Stimulated activated CD8-positive, alpha-beta memory T cell treated with anti-CD3 and anti-CD28 coated beads, Interleukin-15, amount 100 ng/mL, for 24 hours (primary cell): ENCODE results near the gene SUFU.
"Not testable (repeated sequence)": the region's sequence is repeated elsewhere in the genome, so short reads cannot be mapped to it uniquely, and the experiment has no call there.

Experiments
- DNase-seq: peaks from one replicate; pipeline ENCODE4 v3.0.0-alpha.2; 2020; ENCODE audit warnings: low read depth

The SUFU gene

DNA sequence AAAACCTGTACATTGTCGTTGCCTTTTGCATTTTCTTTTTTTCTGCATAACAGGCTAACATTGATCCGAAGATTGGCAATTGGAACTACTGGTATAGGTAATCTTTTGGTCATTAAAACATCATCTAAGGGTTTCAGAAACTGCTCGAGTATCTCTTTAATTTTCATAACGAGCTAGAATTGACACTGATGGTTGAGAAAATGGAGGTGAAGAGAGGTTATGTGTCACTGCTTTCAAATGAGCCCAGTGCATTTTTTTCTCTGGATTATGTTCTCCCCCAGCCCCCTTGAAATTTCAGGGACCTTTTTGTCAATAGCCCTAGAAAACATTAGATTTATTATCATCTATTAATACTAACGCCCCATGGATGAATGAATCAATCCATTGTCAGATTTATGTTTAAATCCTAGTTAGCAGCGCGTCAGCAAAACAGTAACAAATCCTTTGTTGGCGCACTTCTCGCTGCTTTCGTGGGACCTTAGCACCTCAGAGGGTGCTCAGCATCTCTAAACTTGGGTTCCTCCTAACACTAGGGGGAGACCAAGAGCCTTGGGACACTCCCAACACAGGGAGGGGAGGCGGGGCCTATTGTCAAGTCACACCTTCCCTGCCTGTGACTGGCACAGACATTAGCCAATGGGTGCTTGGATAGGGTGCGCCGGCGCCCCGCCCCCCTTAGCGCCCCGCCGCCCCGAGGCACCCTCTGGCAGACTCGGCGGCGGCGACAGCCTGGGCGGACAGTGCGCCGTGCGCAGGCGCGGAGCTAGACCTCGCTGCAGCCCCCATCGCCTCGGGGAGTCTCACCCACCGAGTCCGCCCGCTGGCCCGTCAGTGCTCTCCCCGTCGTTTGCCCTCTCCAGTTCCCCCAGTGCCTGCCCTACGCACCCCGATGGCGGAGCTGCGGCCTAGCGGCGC is at the start of gene SUFU:
SUFU (plus strand) TSS at position 709 of the 915 bp plus-strand sequence; CDS start at position 890, 181 bp downstream.
- DNase-seq = peak; percentile 90

DNA sequence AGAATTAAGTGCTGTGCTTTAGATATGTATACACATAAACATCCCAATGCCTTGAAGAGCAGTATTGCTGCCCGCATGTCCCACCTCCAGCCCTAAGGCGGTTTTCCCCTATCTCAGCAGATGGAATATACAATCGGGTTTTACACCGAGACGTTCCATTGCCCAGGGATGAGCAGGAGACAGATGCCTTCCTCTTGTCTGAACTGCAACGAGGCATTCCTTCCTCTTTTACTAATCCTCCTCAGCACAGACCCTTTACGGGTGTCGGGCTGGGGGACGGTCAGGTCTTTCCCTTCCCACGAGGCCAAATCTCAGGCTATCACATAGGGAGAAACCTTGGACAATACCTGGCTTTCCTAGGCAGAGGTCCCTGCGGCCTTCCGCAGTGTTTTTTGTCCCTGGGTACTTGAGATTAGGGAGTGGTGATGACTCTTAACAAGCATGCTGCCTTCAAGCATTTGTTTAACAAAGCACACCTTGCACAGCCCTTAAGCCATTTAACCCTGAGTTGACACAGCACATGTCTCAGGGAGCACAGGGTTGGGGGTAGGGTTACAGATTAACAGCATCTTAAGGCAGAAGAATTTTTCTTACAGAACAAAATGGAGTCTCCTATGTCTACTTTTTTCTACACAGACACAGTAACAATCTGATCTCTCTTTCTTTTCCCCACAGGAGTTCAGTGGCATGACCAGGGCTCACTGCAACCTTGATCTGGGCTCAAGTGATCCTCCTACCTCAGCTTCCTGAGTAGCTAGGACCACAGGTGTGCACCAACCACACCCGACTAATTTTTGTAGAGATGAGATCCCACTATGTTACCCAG is 48.9 kb upstream of the SUFU start:
- not testable (repeated sequence) for DNase-seq

DNA sequence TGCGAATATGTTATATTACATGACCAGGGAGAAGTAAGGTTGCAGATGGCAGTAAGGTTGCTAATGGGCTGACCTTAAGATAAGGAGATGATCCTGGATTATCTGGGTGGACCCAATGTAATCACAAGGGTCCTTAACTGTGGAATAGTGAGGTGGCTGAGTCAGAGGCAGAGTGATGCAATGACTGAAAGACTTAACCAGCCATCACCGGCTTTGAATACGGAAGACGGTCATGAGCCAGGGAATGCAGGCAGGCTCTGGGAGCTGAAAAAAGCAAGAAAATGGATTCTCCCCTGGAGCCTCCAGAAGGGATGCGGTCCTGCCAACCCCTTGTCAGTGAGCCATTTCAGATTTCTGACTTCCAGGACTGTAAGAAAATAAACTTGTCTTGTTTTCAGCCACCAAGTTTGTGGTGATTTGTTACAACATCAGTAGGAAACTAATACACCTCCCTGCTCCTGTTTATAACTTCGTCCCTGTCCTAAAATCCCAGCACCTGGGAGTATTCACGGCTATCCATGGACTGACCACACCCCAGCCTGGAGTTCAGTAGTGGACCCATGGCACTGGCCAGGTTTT is 47.8 kb upstream of the SUFU start:
- no peak for DNase-seq

DNA sequence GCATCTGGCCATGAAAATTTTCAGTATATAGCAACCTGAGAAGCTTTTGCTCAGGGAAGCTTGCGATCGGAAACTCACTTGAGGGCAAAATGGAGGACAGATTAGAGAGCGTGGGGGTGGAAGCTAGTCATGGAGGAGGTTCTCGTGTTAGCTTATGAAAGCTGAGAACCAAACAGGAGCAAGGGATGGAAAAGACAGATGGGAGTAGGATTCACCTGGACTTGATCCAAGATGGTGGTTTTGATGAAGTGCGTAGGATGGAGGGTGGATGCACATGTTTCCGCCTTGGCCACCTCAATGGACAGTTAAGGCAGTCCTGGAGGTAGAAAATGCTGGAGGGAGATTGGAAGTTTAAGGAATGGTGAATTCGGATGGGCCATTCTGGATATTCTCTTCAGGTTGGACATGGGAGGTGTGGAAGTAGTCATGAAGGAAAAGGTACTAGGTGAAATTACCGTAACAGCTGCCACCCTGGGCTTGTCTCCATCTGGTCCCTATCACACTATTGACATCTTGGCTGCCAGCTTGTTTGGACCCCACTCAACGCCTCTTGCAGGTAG is 46.1 kb upstream of the SUFU start:
- no peak for DNase-seq

DNA sequence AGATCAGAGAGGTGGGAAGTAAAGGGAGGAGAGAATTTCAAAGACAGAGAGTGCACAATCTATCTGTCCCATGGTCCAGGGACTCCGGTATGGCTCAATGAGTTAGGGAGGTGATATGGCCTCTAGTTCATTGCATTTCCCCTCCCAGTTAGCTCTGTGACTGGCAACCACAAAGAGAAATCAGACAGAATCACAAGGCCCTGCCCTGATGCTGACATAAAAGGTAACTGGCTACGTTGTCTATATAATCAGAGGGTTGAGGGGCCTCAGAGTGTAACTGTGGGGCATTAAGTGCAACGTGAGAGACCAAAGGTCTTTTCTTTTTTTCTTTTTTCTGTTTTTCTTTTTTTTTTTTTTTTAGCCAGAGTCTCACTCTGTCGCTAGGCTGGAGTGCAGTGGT is 45.1 kb upstream of the SUFU start:
- DNase-seq = no peak

DNA sequence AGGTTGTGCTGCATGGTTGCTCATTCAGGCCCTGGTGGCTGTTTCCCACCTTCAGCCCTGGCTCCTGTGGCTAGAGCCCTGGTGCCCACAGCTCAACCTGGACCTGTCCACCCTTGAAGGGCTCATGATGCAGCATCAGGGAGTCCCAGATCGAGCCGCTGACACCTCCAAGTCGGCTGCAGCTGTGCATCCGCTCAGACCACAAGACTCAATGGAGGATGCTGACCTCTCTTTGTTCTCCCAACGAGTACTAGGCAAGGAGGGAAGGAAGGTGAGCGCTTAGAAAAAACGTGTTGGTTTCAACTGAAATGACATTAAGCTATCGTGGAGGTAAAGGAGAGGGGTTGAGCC is 43.0 kb upstream of the SUFU start:
- no peak for DNase-seq

DNA sequence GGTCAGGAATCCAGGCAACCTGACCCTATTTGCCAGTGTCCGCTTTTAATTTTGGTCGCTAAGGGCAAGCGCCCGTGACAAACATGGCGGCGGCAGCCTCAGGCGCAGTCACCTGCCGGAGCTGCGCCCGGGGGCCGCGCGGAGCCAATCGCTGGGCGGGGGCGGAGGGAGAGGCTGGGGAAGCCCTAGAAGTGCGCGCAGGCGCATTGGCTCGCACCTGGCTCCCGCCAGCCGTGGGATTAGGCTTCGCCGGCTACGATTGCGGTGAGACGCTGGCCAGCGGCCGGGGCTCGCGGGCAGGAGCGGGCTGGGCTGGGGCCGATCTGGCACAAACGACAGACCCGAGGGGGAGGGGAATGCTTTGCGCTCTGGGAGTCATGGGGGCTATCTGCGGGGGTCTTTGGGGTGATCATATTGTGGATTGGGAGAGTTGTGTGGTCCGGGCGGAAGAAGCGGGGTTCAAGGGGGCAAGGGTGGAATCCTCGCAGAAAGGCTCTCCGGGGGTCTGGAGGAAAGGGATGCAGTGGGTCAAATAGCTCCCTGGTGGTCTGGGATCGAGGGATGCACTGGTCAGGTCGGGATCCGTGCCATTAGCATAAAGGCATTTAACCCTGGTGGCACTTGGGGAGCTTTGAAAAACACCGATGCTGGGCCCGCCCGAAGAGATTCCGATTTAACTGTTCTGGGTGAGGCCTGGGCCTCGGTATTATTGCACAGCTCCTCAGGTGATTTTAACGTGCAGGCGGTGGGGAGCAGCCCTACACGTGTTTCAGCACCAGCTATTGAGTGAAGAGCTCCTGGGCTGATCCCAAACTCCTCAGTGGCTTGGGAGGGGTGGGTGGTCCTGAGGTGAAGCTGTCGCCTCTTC is 42.4 kb upstream of the SUFU start:
- peak; percentile 83 for DNase-seq

DNA sequence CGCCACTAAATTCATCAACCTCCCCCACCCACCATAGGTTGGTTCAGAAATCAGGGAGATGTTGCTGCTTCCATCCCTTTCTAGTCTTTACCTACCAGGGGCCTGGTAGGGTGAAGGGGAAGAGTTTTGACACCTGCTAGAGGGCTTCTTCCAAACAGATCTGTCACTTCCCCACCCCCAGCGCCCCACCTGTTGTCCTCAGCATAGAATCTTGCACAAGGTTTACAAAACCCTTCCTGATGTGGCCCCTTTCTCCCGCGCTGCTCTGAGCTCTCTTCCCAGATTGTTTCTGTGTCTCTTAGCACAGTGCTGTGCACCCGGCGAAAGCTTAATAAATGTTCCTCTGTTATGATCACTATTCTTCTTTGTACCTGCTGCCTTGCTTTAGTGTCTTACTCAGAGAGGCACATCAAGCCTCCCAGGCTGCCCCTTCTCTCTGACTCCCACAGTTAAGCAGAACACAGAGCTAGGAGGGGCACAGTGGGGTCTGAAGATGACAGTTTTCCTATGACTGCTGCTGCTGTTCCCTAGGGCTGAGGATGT is 41.2 kb upstream of the SUFU start:
- DNase-seq = no peak

DNA sequence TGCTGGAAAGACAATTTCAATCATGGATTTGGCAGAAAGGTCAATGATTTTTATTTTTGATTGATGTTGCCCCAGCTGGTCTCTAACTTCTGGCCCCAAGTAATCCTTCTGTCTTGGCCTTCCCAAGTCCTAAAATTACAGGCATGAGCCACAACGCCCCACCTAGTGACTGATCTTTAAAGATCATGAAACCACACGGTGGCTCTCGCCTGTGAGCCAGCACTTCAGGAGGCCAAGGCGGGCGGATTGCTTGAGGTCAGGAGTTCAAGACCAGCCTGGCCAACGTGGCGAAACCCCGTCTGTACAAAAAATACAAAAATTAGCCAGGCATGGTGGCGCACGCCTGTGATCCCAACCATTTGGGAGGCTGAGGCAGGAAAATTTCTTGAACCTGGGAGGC is 39.8 kb upstream of the SUFU start:
- DNase-seq = no peak

DNA sequence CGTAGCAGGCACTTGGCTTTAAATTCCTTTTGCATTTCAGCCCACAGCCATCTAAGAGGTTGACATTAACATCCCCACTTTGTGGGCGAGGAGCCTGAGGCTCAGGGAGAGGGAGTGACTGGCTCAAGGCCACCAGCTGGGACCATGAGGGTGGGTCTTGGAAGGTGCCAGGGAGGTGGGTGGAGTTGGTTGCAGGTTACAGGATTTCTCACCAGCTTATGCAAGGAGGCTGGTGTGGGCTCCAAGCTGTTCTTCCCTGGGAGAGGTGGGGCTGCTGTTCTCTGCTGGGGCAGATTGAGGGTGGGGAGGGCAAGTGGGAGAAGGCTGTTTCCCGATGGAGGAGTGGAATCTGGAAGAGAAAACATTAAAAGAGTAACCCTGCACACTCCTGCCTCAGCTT is 38.3 kb upstream of the SUFU start:
- DNase-seq = no peak

DNA sequence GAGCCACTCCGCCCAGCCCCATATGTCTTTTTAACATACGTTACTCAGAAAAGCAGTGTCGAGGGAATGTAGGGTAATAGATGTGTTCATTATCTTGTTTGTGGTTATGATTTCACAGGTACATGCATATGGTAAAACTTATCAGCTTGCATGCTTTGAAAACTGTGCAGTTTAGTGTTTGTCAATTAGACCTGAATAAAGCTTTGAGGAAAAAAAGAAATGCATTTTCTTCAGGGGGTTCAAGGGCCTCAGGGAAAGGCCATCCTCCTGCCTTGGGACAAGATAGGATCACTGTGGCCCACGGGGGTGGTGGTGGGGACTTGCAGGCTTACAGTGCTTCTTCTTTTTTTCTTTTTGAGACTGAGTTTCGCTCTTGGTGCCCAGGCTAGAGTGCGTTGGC is 36.5 kb upstream of the SUFU start:
- DNase-seq = no peak

DNA sequence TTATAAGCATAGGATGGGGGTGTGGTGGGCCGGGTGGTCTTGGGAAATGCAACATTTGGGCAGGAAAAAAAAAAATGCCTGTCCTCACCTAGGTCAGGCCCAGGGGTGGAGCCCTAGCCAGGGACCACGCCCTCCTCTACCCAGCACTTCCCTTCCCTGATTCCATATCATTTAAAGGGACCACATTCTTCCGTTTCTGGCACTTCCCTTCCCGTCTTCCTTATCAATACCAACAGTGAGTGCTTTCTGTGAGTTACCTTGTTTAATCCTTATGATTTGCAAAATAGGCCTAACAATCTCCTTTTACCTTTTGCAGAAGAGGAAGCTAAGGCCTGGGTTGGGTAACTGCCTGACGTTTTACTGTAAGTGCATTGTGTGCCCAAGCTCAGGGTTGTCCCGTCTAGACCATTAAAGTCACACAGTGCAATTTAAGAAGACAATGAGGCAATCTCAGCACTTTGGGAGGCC is 35.8 kb upstream of the SUFU start:
- DNase-seq = no peak

DNA sequence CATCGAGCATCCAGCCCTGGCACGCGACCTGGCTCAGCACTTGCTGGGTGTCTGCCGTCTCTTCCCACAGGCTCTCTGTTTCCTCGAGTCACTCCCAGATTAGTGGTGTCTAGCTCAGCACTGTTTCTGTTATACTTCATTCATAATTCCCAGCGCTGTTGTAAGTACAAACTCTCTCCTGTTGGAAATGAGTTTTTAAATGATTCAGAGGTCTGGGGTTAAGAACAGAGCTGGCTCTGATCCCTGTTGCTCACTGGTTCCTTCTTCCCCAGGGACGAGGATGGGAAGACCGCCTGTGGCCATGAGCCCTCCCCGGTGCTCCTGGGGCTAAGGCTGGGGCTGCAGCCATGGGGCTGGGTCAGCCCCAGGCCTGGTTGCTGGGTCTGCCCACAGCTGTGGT is 35.1 kb upstream of the SUFU start:
- DNase-seq = no peak

DNA sequence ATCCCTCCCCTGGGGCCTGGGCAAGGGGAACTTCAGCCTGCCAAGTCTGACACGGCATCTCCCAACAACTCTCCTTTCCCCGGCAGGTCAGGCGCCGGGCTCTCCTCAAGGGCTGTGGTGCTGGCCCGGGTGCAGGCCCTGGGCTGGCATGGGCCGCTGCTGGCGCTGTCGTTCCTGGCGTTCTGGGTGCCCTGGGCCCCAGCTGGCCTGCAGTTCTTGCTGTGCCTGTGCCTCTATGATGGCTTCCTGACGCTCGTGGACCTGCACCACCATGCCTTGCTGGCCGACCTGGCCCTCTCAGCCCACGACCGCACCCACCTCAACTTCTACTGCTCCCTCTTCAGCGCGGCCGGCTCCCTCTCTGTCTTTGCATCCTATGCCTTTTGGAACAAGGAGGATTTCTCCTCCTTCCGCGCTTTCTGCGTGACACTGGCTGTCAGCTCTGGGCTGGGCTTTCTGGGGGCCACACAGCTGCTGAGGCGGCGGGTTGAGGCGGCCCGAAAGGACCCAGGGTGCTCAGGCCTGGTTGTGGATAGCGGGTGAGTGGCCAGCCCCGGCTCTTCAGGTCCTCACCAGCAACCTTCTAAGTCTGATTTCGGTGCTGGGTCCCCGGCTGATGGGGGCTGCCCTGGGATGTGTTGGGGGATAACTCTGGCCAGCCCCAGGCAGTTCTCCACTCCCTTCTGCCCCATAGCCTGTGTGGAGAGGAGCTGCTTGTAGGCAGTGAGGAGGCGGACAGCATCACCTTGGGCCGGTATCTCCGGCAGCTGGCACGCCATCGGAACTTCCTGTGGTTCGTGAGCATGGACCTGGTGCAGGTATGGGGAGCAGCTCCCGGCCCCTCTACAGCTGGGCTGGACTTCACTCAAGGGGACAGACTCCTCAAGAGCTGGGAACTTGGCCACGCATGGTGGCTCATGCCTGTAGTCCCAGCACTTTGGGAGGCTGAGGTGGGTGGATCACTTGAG is 32.9 kb upstream of the SUFU start:
- no peak for DNase-seq

DNA sequence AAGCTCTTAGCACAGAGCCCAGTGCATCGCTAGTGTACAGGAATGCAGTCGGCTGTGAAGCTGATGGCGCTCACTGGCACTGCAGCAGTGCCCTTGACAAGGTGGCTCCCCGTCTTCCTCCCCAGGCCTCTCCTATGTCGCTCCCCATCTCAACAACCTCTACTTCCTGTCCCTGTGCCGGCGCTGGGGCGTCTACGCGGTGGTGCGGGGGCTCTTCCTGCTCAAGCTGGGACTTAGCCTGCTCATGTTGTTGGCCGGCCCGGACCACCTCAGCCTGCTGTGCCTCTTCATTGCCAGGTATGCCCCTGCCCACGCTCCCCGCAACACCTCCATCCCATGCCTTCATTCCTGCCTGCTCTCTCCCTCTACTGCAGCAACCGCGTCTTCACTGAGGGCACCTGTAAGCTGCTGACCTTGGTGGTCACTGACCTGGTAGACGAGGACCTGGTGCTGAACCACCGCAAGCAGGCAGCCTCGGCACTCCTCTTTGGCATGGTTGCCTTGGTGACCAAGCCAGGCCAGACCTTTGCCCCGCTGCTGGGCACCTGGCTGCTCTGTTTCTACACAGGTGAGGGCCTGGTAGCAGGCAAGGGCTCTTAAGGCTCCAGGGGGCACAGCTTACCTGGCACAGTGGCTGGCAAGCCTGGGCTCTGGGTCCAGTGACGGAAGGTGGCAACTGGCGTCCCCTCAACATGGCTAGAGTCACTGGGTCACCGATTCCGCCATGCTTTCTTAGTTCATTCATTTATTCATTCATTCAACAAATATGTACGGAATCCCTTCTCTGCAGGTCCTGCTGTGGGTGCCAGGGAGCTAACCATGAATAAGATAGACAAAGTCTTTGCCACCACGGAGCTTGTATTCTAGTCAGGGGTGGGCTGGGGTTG is 30.1 kb upstream of the SUFU start:
- no peak for DNase-seq

DNA sequence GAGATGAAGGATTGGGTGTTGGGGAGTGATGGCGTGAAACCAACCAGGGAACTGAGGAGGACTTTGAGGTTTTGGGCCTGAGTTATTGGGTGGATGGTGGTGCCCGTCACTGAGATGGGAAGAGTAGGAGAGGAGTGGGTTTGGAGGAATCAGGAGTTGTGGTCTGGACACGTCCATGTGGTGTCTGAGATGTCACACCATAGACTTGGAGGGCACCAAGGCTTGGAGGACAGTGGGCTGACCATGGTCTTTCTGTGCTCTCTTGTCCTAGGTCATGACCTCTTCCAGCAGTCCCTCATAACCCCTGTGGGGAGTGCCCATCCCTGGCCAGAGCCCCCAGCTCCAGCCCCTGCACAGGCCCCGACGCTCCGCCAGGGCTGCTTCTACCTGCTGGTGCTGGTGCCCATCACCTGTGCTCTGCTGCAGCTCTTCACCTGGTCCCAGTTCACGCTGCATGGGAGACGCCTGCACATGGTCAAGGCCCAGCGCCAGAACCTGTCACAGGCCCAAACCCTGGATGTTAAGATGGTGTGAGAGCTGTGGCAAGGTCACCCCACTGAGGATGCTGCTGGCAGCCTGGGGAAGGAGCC is 28.2 kb upstream of the SUFU start:
- DNase-seq = no peak

DNA sequence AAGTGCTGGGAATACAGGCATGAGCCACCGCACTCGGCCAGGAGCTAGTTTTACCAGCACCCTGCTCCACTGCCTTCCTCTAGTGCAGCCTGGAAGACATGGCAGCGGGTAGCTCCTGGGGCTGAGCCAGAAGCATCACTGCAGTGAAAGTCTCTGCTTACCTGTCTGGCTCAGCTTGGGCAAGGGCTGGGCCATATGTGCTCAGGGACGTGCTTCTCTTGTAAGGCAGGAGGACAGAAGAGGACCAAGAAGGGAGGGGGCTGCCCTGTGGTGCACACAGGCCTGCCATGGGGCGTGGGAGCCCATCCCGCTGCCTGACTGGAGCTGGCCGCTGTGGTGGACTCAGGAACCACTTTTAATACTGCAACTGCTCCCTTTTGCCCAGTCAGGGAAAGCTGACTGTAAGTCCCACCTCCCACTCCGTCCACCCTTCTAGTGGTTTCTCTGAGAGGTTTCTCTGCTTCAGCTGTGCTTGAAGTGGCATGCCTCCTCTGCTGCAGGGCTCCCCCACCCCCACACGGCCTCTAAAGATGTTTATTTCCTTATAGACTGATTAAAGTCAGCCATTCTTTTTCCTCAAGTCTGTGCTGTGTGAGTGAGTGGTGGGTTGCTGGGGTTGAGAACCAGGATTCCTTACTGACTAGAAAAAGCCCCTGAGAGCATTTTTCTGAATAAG is 27.2 kb upstream of the SUFU start:
- no peak for DNase-seq

DNA sequence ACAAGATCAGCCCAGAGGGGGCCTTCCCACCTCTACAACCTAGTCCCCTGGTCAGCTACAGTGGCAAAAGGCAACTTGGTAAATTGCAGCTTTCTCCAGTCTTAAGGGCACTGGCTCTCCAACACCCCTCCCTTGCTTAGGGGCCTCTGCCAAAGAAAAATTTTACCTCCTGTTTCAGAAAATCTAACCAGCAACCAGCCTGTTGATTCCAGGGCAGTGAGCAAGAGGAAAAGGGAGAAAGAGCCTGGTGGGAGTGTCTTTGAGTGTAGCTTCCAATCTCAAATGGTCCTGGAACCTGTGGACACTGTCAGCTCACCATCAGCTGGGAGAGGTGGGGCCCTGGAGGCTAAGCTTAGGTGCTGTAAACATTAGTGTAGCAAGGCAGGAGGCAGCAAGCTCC is 24.1 kb upstream of the SUFU start:
- DNase-seq = no peak
